DOHH2 (cell line): ENCODE results near the gene NEU1.

ENCODE experiments used
- EZH2phosphoT487 ChIP-seq: fragments of 200-600 bp; sonication (generic); IDR thresholded peaks from 2 replicates; pipeline ENCODE4 v1.6.1; 2017; ENCODE audit warnings: borderline replicate concordance, mild to moderate bottlenecking, antibody characterized with exemption, low read length, moderate library complexity, mixed read lengths
- TF ChIP-seq, protein P1 (sequence below): fragments of 200-600 bp; sonication (generic); IDR thresholded peaks from one replicate; pipeline ENCODE4 v1.5.1; 2014; ENCODE audit warnings: antibody characterized with exemption, mild to moderate bottlenecking, low read depth, low read length; ENCODE audit not compliant: poor library complexity, severe bottlenecking

DNA sequence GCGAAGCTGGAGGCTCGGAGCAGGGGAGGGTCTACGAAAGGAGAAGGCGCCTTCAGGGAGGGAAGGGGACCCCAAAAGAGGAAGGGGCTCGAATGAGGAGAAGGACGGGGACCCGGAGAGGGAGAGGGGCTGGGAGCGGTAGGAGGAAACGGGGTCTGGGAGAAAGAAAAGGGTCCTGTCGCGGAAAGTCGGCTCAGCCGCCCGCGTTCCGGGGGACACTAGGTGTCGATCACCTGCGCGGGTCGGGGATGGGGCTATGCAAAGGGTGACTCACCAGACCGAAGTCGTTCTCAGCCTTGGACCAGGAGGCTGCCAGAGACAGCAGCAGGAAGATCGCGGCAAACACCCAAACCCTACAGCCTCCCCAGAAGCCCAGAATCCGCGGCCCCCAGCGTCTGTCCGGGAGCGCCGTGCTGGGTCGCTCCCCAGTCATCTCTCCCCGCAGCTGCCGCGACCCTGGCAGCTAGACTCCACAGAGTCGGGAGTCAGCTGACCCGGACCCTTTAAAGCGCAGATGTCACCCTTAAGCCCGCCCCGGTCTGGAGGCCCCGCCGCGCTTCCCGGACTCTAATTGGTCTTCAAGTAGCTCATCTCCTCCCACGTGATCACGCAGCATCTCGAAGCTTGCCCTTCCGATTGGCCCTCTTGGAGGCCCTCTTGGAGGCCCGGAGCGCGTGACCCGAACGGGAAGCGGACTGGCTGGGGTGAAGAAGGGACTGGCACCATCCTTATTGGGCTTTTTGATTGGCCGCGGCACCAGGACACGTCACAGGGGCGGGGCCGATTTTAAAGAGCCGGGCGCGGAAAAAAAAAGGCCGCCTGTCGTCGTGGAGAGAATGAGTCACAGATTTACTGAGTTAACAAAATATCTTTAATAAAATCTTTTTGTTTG lies at the start of gene NEU1:
- TF ChIP-seq, protein P1, sequence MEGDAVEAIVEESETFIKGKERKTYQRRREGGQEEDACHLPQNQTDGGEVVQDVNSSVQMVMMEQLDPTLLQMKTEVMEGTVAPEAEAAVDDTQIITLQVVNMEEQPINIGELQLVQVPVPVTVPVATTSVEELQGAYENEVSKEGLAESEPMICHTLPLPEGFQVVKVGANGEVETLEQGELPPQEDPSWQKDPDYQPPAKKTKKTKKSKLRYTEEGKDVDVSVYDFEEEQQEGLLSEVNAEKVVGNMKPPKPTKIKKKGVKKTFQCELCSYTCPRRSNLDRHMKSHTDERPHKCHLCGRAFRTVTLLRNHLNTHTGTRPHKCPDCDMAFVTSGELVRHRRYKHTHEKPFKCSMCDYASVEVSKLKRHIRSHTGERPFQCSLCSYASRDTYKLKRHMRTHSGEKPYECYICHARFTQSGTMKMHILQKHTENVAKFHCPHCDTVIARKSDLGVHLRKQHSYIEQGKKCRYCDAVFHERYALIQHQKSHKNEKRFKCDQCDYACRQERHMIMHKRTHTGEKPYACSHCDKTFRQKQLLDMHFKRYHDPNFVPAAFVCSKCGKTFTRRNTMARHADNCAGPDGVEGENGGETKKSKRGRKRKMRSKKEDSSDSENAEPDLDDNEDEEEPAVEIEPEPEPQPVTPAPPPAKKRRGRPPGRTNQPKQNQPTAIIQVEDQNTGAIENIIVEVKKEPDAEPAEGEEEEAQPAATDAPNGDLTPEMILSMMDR, result no peak
- TF ChIP-seq EZH2phosphoT487, result no peak
